IgD-negative memory B cell (primary cell): ENCODE results near the gene RTL1. TPM values are rescaled to one million over a fixed set of nuclear protein-coding genes. Genes with fewer than 3 reads are reported as not detected.

Experiments used
- H3K27ac Mint-ChIP-seq, 3 donors: one replicate each; pipeline ENCODE4 v1.8.0; 2020 to 2022; ENCODE audit warnings: mild to moderate bottlenecking in 3 of 3, mixed read lengths in 3 of 3, moderate library complexity in 1 of 3
- H3K27me3 Mint-ChIP-seq: one replicate; pipeline ENCODE4 v1.8.0; 2021; ENCODE audit warnings: mixed read lengths
- H3K36me3 Mint-ChIP-seq: one replicate; pipeline ENCODE4 v1.8.0; 2020; ENCODE audit warnings: mild to moderate bottlenecking, mixed read lengths
- H3K4me1 Mint-ChIP-seq, 3 donors: one replicate each; pipeline ENCODE4 v1.8.0; 2020 to 2022; ENCODE audit warnings: mixed read lengths in 3 of 3, mild to moderate bottlenecking in 1 of 3
- H3K4me3 Mint-ChIP-seq, 4 donors: one replicate each; pipeline ENCODE4 v1.8.0; 2020 to 2022; ENCODE audit warnings: mild to moderate bottlenecking in 4 of 4, mixed read lengths in 4 of 4, moderate library complexity in 3 of 4
- H3K9me3 Mint-ChIP-seq, 3 donors: one replicate each; pipeline ENCODE4 v1.8.0; 2020 to 2021; ENCODE audit warnings: mixed read lengths in 3 of 3, mild to moderate bottlenecking in 1 of 3
- polyA plus RNA-seq: library from polyadenylated mRNA; unstranded; fragments of 300-500 nt; fragmentation: Illumina TruSeq; gene quantifications from one replicate; pipeline ENCODE4 v1.2.3, GENCODE V29; 2021

The RTL1 gene
- polyA plus RNA-seq, 1 donor from 2014 or later = not detected

GRCh38 chr14:100834794-100835547 is 68.6 kb downstream of the RTL1 start:
- H3K27ac Mint-ChIP-seq = no peak overlapping the region
- peaks cover 6% of the 10 kb centered on the region for H3K27me3 Mint-ChIP-seq
- H3K9me3 Mint-ChIP-seq = peaks cover 0 to 2% (median 0%) of the 10 kb centered on the region in 3 donors
- H3K4me3 Mint-ChIP-seq = peak overlapping the region in 1 of 4 donors; percentile 67
- peaks cover 0 to 2% (median 0%) of the 10 kb centered on the region in 3 donors for H3K4me1 Mint-ChIP-seq
- no peaks in the 10 kb centered on the region for H3K36me3 Mint-ChIP-seq

- Mint-ChIP-seq H3K27me3 (peaks cover 9% of the 10 kb centered on the region), H3K4me1 (peaks cover 0 to 2% (median 0%) of the 10 kb centered on the region in 3 donors), H3K9me3 (peaks cover 0 to 2% (median 0%) of the 10 kb centered on the region in 3 donors), H3K36me3 (no peaks in the 10 kb centered on the region), H3K27ac (no peak overlapping the region), H3K4me3 (no peak overlapping the region)
Observed at GRCh38 chr14:100834082-100834793, 69.3 kb downstream of the RTL1 start.

- Mint-ChIP-seq H3K27me3 (peaks cover 11% of the 10 kb centered on the region), H3K36me3 (no peaks in the 10 kb centered on the region), H3K27ac (peak overlapping the region in 1 of 3 donors; percentile 25)
Observed at GRCh38 chr14:100832311-100832960, 71.1 kb downstream of the RTL1 start.

GRCh38 chr14:100830681-100831080 is 72.8 kb downstream of the RTL1 start:
- Mint-ChIP-seq H3K36me3 (no peaks in the 10 kb centered on the region), H3K27me3 (peaks cover 20% of the 10 kb centered on the region), H3K4me1 (peaks cover 0 to 2% (median 0%) of the 10 kb centered on the region in 3 donors), H3K4me3 (no peak overlapping the region), H3K27ac (peak overlapping the region in 1 of 3 donors; percentile 43), H3K9me3 (peaks cover 0 to 4% (median 3%) of the 10 kb centered on the region in 3 donors)

More at GRCh38 chr14:100832311-100832960, 71.1 kb downstream of the RTL1 start:
- Mint-ChIP-seq H3K4me1 (peaks cover 0 to 4% (median 0%) of the 10 kb centered on the region in 3 donors), H3K9me3 (peaks cover 0 to 3% (median 2%) of the 10 kb centered on the region in 3 donors), H3K4me3 (no peak overlapping the region)

Other genes starting within 250 kb of the RTL1 start
- gene DLK1, start 176.8 kb downstream of the RTL1 start, polyA plus RNA-seq = not detected
- gene MEG3, start 77.6 kb downstream of the RTL1 start, polyA plus RNA-seq = not detected